ENCODE results near the gene MRPS34.

MRPS34 gene

DNA sequence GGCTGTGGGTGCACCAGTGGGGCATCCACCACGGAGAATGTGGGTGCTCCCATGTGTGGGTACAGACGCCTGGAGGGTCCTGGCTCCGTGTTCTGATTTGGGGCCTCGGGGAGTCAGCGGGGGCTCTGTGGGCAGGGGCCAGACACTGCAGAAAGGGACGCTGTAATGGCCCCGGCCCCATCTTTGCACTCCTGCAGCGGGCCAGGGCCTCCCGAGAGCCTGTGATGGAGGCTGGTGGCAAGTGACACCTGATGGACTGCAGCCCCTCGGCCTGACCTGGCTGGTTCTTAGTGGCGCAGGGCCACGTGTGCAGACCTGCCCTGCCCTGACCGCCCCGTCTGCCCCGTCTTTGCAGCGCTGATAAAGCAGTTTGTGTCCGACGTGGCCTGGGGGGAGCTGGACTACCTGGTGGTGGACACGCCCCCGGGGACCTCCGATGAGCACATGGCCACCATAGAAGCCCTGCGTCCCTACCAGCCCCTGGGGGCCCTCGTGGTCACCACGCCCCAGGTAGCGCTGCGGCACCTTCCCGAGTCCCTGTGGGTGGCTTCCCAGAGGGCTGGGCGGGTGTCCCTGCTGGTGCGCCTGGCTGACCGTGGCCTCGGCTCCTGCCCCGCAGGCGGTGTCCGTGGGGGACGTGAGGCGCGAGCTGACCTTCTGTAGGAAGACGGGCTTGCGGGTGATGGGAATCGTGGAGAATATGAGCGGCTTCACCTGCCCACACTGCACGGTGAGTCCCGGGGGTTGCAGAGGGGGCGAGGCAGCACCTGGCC, 14.6 kb upstream of the MRPS34 start:
- no peak for TF ChIP-seq CTCF (IDR thresholded peaks at IDR 0.05; ENCODE audit: control insufficient read depth, extremely low read depth, insufficient read depth)
- H3K4me3 ChIP-seq (ENCODE audit: low read depth, low read length): no peak overlapping the region
- no peak for DNase-seq (ENCODE audit: low read depth)

- no peak for TF ChIP-seq CTCF (IDR thresholded peaks at IDR 0.05; ENCODE audit: control insufficient read depth, extremely low read depth, insufficient read depth)
- no peak overlapping the region for H3K4me3 ChIP-seq (ENCODE audit: low read depth, low read length)
- DNase-seq (ENCODE audit: low read depth): no peak
These were observed 14.1 kb upstream of the MRPS34 start for GRCh38 chr16:1787056-1787321.

DNA sequence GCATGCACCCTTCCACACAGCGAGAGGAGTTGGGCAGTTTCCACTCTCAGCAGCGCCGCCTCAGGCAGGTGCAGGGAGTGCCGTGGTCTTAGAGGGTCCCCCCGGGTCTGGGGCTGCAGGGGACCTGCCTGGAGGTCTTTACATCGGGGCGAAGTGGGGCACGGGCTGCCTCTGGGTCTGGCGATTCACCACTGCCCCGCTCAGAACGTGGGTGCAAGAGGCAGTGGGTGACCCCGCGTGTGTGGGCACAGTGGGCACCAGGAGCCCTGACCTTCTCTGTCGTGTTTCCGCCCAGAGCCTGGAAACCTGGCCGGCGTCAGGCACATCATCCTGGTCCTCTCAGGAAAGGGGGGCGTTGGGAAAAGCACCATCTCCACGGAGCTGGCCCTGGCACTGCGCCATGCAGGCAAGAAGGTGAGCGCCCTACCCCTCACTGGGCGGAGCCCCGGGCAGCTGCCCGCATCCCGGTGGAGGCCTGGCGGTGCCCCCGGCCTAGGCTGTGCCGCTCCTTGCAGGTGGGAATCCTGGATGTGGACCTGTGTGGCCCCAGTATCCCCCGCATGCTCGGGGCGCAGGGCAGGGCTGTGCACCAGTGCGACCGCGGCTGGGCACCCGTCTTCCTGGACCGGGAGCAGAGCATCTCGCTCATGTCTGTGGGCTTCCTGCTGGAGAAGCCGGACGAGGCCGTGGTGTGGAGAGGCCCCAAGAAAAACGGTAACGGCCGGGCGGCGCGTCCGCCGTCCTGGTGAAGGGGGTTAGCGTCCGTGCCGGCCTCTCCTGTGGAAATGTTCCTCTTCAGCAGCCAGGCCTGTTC, 13.5 kb upstream of the MRPS34 start:
- TF ChIP-seq CTCF (IDR thresholded peaks at IDR 0.05; ENCODE audit: control insufficient read depth, extremely low read depth, insufficient read depth): no peak
- DNase-seq (ENCODE audit: low read depth): no peak

DNA sequence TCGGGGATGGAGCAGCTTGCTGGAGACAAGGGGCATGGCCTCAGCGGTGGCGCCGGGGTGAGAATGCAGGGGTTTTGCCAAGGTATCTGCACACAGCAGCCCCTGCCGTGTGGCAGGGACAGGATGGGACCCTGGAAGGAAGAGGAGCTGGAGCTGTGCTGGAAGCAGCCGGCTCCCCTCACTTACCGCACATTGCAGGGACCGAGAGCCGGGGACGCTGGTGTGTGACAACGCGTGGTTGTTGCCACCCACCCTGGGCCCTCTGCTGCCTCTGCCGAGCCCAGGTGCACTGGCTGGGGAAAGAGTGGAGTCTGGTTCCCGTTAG, 12.9 kb upstream of the MRPS34 start:
- H3K4me3 ChIP-seq (ENCODE audit: low read depth, low read length): no peak overlapping the region
- TF ChIP-seq CTCF (IDR thresholded peaks at IDR 0.05; ENCODE audit: control insufficient read depth, extremely low read depth, insufficient read depth): no peak
- no peak for DNase-seq (ENCODE audit: low read depth)

More for the DNA sequence above, 13.5 kb upstream of the MRPS34 start:
- no peak overlapping the region for H3K4me3 ChIP-seq (ENCODE audit: low read depth, low read length)

- no peak overlapping the region for H3K4me3 ChIP-seq (ENCODE audit: low read depth, low read length)
- TF ChIP-seq CTCF (IDR thresholded peaks at IDR 0.05; ENCODE audit: control insufficient read depth, extremely low read depth, insufficient read depth): no peak
- no peak for DNase-seq (ENCODE audit: low read depth)
These were observed 12.3 kb upstream of the MRPS34 start for GRCh38 chr16:1784977-1785845.

- peak within 1 kb of the TSS; percentile 73 for H3K4me3 ChIP-seq (ENCODE audit: low read depth, low read length)
- DNase-seq (ENCODE audit: low read depth): peak; percentile 100
- no peak for TF ChIP-seq CTCF (IDR thresholded peaks at IDR 0.05; ENCODE audit: control insufficient read depth, extremely low read depth, insufficient read depth)
These were observed 9.7 kb upstream of the MRPS34 start, which contains the start of the genes NUBP2 and SPSB3 for GRCh38 chr16:1782408-1783264. NUBP2 (plus strand) TSS chr16:1782960; CDS start chr16:1783021, 61 bp downstream. SPSB3 (minus strand) TSS chr16:1782571; CDS start chr16:1781483, 1,088 bp downstream.
